ENCODE measurements around the gene EYA2.

DNA sequence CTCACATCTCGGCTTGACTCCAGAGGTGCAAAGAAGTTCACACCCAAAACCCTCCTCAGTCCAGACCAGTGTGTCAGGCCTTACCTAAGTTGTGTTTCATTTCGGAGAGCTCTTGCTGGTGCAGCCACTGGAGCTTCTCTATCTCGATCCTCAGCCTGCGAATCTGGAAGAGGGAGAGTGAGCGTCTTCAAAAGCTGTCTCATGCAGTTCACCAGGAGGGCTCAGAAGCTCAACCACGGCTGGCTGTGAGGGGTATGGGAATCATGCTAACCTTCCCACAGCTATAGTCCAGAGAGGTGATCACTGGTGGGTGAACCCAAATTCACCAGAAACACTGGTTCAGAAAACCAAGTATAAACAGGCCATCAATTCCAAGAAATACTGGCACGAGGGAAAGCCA is 332.5 kb downstream of the EYA2 start:
- TF ChIP-seq EZH2 (IDR thresholded peaks at IDR 0.05; ENCODE audit: insufficient read depth, poor library complexity, severe bottlenecking) (no peak), EZH2phosphoT487 (IDR thresholded peaks at IDR 0.05; ENCODE audit: insufficient read depth, low read depth) (no peak)

All from GM23248 (cell line).